H1 (cell line): Measurements from ENCODE around the gene DUSP1. TPM values are rescaled to one million over a fixed set of nuclear protein-coding genes. Genes with fewer than 3 reads are reported as not detected.

ENCODE experiments used
- CTCF ChIA-PET: fragments of 300-600 bp; sonication (Branson Sonifier 250); formaldehyde crosslinking; loops from one replicate; lab custom pipeline; 2021; ENCODE audit not compliant: partially characterized antibody; lab: Charles Lee
- POLR2A ChIA-PET: fragments of 300-600 bp; sonication (Branson Sonifier 250); formaldehyde crosslinking; loops from one replicate; lab custom pipeline; 2021; ENCODE audit warnings: inconsistent platforms; ENCODE audit not compliant: partially characterized antibody; lab: Charles Lee
- DNase-seq, 2 experiments: peaks; one replicate each; pipeline versions ENCODE4 v3.0.0 to v3.0.0-alpha.2; 2010 to 2022; ENCODE audit warnings: low spot score in 2 of 2, low read depth in 1 of 2, mixed read lengths in 1 of 2
- FAIRE-seq: peaks from 2 replicates; lab custom pipeline; 2011; peaks lifted over from hg19 to GRCh38; lab: Jason Lieb, UNC
- H2AFZ ChIP-seq: 2 replicates; pipeline ENCODE4 v1.8.1; 2012; ENCODE audit warnings: low read length, inconsistent platforms
- H2AK5ac ChIP-seq: 2 replicates; pipeline ENCODE4 v1.6.1; 2013; ENCODE audit warnings: low read depth, low read length
- H2BK120ac ChIP-seq: replicated peaks from 2 replicates; pipeline ENCODE3; 2013; ENCODE audit warnings: low read depth, low read length, inconsistent platforms
- H2BK12ac ChIP-seq: 2 replicates; pipeline ENCODE4 v1.6.1; 2013; ENCODE audit warnings: low read depth, low read length
- H2BK15ac ChIP-seq: 2 replicates; pipeline ENCODE4 v1.6.1; 2013; ENCODE audit warnings: low read length
- H2BK20ac ChIP-seq: 2 replicates; pipeline ENCODE4 v1.6.1; 2013; ENCODE audit warnings: low read length
- H2BK5ac ChIP-seq: 2 replicates; pipeline ENCODE4 v1.6.1; 2013; ENCODE audit warnings: low read depth, low read length
- H3K14ac ChIP-seq: 2 replicates; pipeline ENCODE4 v1.6.1; 2013; ENCODE audit warnings: inconsistent platforms; ENCODE audit not compliant: insufficient read length
- H3K18ac ChIP-seq: 2 replicates; pipeline ENCODE4 v1.6.1; 2013; ENCODE audit warnings: low read length; ENCODE audit errors: extremely low read depth
- H3K23ac ChIP-seq: 2 replicates; pipeline ENCODE4 v1.6.1; 2013; ENCODE audit warnings: inconsistent platforms; ENCODE audit not compliant: insufficient read length
- H3K23me2 ChIP-seq: 2 replicates; pipeline ENCODE4 v1.6.1; 2013; ENCODE audit warnings: low read depth, low read length
- H3K27ac ChIP-seq: 2 replicates; pipeline ENCODE4 v1.6.1; 2011; ENCODE audit warnings: low read depth, low read length, inconsistent platforms
- H3K27me3 ChIP-seq, 4 experiments: replicated peaks in 1 of 4; 1 replicate in 1 of 4; 2 replicates in 3 of 4; pipeline versions ENCODE4 v1.6.1 to v1.8.1; 2011 to 2013; ENCODE audit warnings: low read length in 3 of 4, mild to moderate bottlenecking in 3 of 4, inconsistent platforms in 2 of 4, mixed read lengths in 2 of 4, moderate library complexity in 1 of 4; ENCODE audit not compliant: control insufficient read depth in 3 of 4, insufficient read depth in 3 of 4; ENCODE audit errors: extremely low read depth in 1 of 4
- H3K36me3 ChIP-seq, 4 experiments: 2 replicates each; pipeline versions ENCODE4 v1.6.1 to v1.8.1; 2011 to 2013; ENCODE audit warnings: mild to moderate bottlenecking in 4 of 4, low read length in 3 of 4, moderate library complexity in 2 of 4, control low read depth in 1 of 4, inconsistent platforms in 1 of 4; ENCODE audit not compliant: insufficient read depth in 4 of 4, control insufficient read depth in 2 of 4
- H3K4ac ChIP-seq: replicated peaks from 2 replicates; pipeline ENCODE3; 2013; ENCODE audit warnings: low read length, low read depth, mixed read lengths, inconsistent platforms; ENCODE audit not compliant: insufficient read length
- H3K4me1 ChIP-seq, 4 experiments: replicated peaks in 1 of 4; 1 replicate in 1 of 4; 2 replicates in 3 of 4; pipeline versions ENCODE4 v1.6.1 to v1.8.1; 2011 to 2013; ENCODE audit warnings: low read length in 3 of 4, inconsistent platforms in 2 of 4, mixed read lengths in 1 of 4; ENCODE audit not compliant: insufficient read depth in 4 of 4, control insufficient read depth in 3 of 4
- H3K4me2 ChIP-seq, 2 experiments: 2 replicates each; pipeline versions ENCODE4 v1.6.1 to v1.8.1; 2011 to 2013; ENCODE audit warnings: low read depth in 2 of 2, low read length in 2 of 2, control low read depth in 1 of 2, inconsistent platforms in 1 of 2, mild to moderate bottlenecking in 1 of 2; ENCODE audit not compliant: insufficient read depth in 1 of 2
- H3K4me3 ChIP-seq, 4 experiments: fragments of 200-600, 300-600 bp in 1 of 4; sonication (generic), shearing (Covaris generic), sonication (Bioruptor Twin) in 1 of 4; 2 replicates each; pipeline versions ENCODE4 v1.5.1 to v1.8.1; 2011 to 2016; ENCODE audit warnings: low read length in 4 of 4, low read depth in 3 of 4, control low read depth in 2 of 4, inconsistent platforms in 2 of 4, mild to moderate bottlenecking in 2 of 4, mixed read lengths in 1 of 4, moderate library complexity in 1 of 4; ENCODE audit not compliant: insufficient read depth in 2 of 4; ENCODE audit errors: extremely low read depth in 1 of 4
- H3K56ac ChIP-seq: replicated peaks from 2 replicates; pipeline ENCODE3; 2013; ENCODE audit warnings: low read depth, mild to moderate bottlenecking, mixed read lengths, low read length, inconsistent platforms; ENCODE audit not compliant: insufficient read length
- H3K79me1 ChIP-seq: 2 replicates; pipeline ENCODE4 v1.6.1; 2013; ENCODE audit warnings: low read depth, low read length, control low read depth
- H3K79me2 ChIP-seq, 2 experiments: 2 replicates each; pipeline versions ENCODE4 v1.6.1 to v1.8.1; 2012 to 2013; ENCODE audit warnings: low read length in 2 of 2, mild to moderate bottlenecking in 2 of 2, inconsistent platforms in 1 of 2; ENCODE audit not compliant: insufficient read depth in 2 of 2, control insufficient read depth in 1 of 2
- H3K9ac ChIP-seq, 4 experiments: replicated peaks in 1 of 4; 1 replicate in 1 of 4; 2 replicates in 3 of 4; pipeline versions ENCODE4 v1.6.1 to v1.8.1; 2011 to 2013; ENCODE audit warnings: low read depth in 3 of 4, low read length in 3 of 4, control low read depth in 2 of 4, mild to moderate bottlenecking in 2 of 4, moderate library complexity in 2 of 4, inconsistent platforms in 1 of 4; ENCODE audit errors: extremely low read depth in 1 of 4
- H3K9me3 ChIP-seq, 2 experiments: 2 replicates each; pipeline versions ENCODE4 v1.6.1 to v1.8.1; 2012 to 2013; ENCODE audit warnings: mild to moderate bottlenecking in 2 of 2, moderate library complexity in 2 of 2, control low read depth in 1 of 2, inconsistent platforms in 1 of 2, low read depth in 1 of 2, low read length in 1 of 2, mixed read lengths in 1 of 2; ENCODE audit not compliant: insufficient read depth in 2 of 2
- H4K20me1 ChIP-seq, 2 experiments: replicated peaks in 1 of 2; 2 replicates each; pipeline versions ENCODE3 to v1.8.1; 2011 to 2013; ENCODE audit warnings: inconsistent platforms in 2 of 2, low read length in 2 of 2, mild to moderate bottlenecking in 1 of 2; ENCODE audit not compliant: insufficient read depth in 2 of 2, control insufficient read depth in 1 of 2
- H4K5ac ChIP-seq: 2 replicates; pipeline ENCODE4 v1.6.1; 2013; ENCODE audit warnings: low read length, low read depth, mixed read lengths, inconsistent platforms; ENCODE audit not compliant: insufficient read length
- H4K8ac ChIP-seq: 2 replicates; pipeline ENCODE4 v1.8.0; 2013; ENCODE audit warnings: mild to moderate bottlenecking, moderate library complexity, low read length, inconsistent platforms; ENCODE audit not compliant: insufficient read depth; ENCODE audit errors: extremely low read depth
- H4K91ac ChIP-seq: replicated peaks from 2 replicates; pipeline ENCODE3; 2013; ENCODE audit warnings: low read length, mixed read lengths, inconsistent platforms; ENCODE audit not compliant: insufficient read length
- CBX8 ChIP-seq: fragments of 300-800, 300-1000 bp; sonication (generic); IDR thresholded peaks from 2 replicates; pipeline ENCODE4 v1.7.1; 2016; ENCODE audit warnings: low read depth, low read length, borderline replicate concordance
- GTF2F1 ChIP-seq: IDR thresholded peaks from 2 replicates; pipeline ENCODE4 v1.6.1; 2012; ENCODE audit warnings: low read depth, low read length, improper control_type of control experiment, borderline replicate concordance
- KDM4A ChIP-seq: IDR thresholded peaks from one replicate; pipeline ENCODE4 v1.7.1; 2012; ENCODE audit warnings: low read depth, mild to moderate bottlenecking, moderate library complexity, low read length, inconsistent platforms; ENCODE audit not compliant: severe bottlenecking
- PHF8 ChIP-seq: fragments of 200-600 bp; sonication (generic); conservative IDR thresholded peaks from 2 replicates; pipeline ENCODE4 v1.7.1; 2012; ENCODE audit warnings: low read depth, mild to moderate bottlenecking, inconsistent platforms, low read length, moderate library complexity
- TCF12 ChIP-seq: IDR thresholded peaks from 2 replicates; pipeline ENCODE4 v1.6.1; 2011; ENCODE audit warnings: low read depth, mild to moderate bottlenecking, low read length
- WGBS, 2 experiments: shearing (Covaris generic) in 1 of 2; methylation state at CpG; one replicate each; pipeline versions ENCODE4 v1.1.6 to v1.1.7; 2013 to 2015; ENCODE audit warnings: low lambda C conversion rate in 2 of 2, mixed read lengths in 2 of 2, inconsistent platforms in 1 of 2, low coverage in 1 of 2, missing lambda C conversion rate in 1 of 2; ENCODE audit not compliant: insufficient replicate concordance in 2 of 2, insufficient coverage in 1 of 2, insufficient read length in 1 of 2; ENCODE audit errors: extremely low coverage in 1 of 2, missing lambda C conversion rate in 1 of 2; 5-methylcytosine and 5-hydroxymethylcytosine counted together
- polyA plus RNA-seq, 7 experiments: library from polyadenylated mRNA; depleted of rRNA in 3 of 7; stranded (reverse) in 5 of 7; unstranded in 2 of 7; fragments of >200 nt in 5 of 7; fragments of 200-250 nt in 2 of 7; gene quantifications; 1 replicate in 5 of 7; 2 replicates in 1 of 7; 4 replicates in 1 of 7; pipeline versions ENCODE4 v1.2.1 to v1.2.3, GENCODE V29; 2011 to 2013; ENCODE audit warnings: missing spikeins in 2 of 7, mixed read lengths in 2 of 7
- total RNA-seq: library from RNA; stranded (reverse); fragmentation: NEBNext Ultra II Directional; extraction: Animal tissue kit (Norgen Biotek cat#: 25700); gene quantifications from 2 replicates; pipeline ENCODE4 v1.2.1, GENCODE V29; 2021
- TF ChIP-seq, protein P1 (sequence below): IDR thresholded peaks from 2 replicates; pipeline ENCODE4 v1.6.1; 2012; ENCODE audit warnings: inconsistent platforms
- TF ChIP-seq, protein P2 (sequence below): IDR thresholded peaks from 2 replicates; pipeline ENCODE4 v1.6.1; 2012; ENCODE audit warnings: low read length, inconsistent platforms
- TF ChIP-seq, protein P3 (sequence below): IDR thresholded peaks from 2 replicates; pipeline ENCODE4 v1.6.1; 2012; ENCODE audit warnings: inconsistent platforms

Gene DUSP1
- total and polyA plus RNA-seq, 2 of the 8 experiments (the other 6 are each of a cell fraction or from before 2014, with no cell fraction given), result 6.5 to 11.7 TPM

DNA sequence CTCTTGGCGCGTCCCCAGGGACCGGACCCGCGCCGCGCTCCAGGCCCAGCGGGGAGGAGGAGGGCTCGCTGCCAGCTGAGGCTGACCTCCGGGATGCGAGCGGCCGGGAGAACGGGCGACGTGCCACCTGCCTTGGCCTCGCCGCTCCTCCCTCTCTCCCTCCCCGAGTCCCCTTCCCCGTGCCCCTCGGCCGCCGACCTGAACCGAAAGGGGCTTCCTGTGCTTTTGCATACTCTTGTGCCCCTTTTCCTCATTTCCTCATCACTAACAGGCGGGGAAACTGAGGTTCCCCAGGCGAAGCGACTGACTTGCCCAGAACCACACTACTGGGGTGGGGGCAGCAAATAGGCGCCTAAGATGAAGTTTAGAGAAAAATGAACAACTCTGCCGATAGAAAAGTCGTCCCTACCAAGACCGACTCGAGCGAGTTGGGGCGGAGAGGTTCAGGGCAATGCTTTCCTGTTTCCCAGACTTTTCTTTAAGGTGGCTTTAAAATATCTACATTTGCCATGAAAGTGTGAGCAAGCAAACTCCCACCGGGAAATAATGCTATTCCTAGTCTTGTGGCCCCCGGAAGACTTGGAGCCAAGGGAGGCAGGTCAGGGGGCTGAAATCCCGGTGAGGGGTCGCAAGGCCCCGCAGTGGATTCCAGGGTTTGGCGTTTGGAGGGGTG lies 580 bp upstream of the DUSP1 start:
- Histone ChIP-seq H3K14ac (no peak overlapping the region), H4K91ac (peak overlapping the region; percentile 33), H3K4ac (no peak overlapping the region), H4K5ac (no peak overlapping the region), H3K9ac (peak overlapping the region; percentile 35 to 98 (median 74)), H3K23me2 (peaks cover 13% of the 10 kb centered on the region), H4K20me1 (peaks cover 2 to 14% of the 10 kb centered on the region in 2 experiments), H2BK12ac (0 out of 2 replicates have a peak overlapping the region, but pooled peaks have one; percentile 68), H2BK20ac (no peak overlapping the region), H2BK120ac (no peak overlapping the region), H3K4me2 (peak overlapping the region; percentile 77 to 96), H2AK5ac (no peak overlapping the region), H3K27ac (no peak overlapping the region), H2BK15ac (no peak overlapping the region), H3K4me3 (peak overlapping the region; percentile 53 to 81 (median 61)), H4K8ac (peak overlapping the region; percentile 58), H2BK5ac (no peak overlapping the region), H2AFZ (0 out of 2 replicates have a peak overlapping the region, but pooled peaks have one; percentile 7), H3K27me3 (peaks cover 0 to 23% (median 15%) of the 10 kb centered on the region in 4 experiments; a peak in 6 of 7 replicates), H3K4me1 (peaks cover 3 to 14% (median 5%) of the 10 kb centered on the region in 4 experiments; a peak in 5 of 7 replicates), H3K79me1 (no peaks in the 10 kb centered on the region; the same call in 1 of the 2 replicates), H3K56ac (no peak overlapping the region), H3K23ac (peak overlapping the region; percentile 9), H3K9me3 (no peaks in the 10 kb centered on the region), H3K18ac (peak overlapping the region; percentile 66; the same call in 1 of the 2 replicates), H3K36me3 (peaks cover 0 to 15% (median 6%) of the 10 kb centered on the region in 4 experiments; a peak in 4 of 8 replicates), H3K79me2 (peaks cover 0 to 14% of the 10 kb centered on the region in 2 experiments; a peak in 2 of 4 replicates)
- no peak for DNase-seq
- ChIA-PET CTCF (interaction anchor here (0.6 to 6.3 kb wide), 44 partner anchors 12 to 765 kb away, joined by 3 to 50 read pairs (median 4); partner anchors contain the start of genes ERGIC1 and FBXW11), POLR2A (interaction anchor here (0.6 to 5.0 kb wide), 41 partner anchors 9 to 348 kb away, joined by 3 to 45 read pairs (median 4); partner anchors contain the start of gene ERGIC1)
- 0% methylated on average over 17 of the region's 40 CpGs; no CpG with 5 or more reads in 1 of the 2 experiments for WGBS, 2 experiments
- FAIRE-seq, result no peak
- TF ChIP-seq PHF8 (no peak), CBX8 (no peak), TCF12 (no peak), KDM4A (peak; percentile 41), GTF2F1 (no peak)
- TF ChIP-seq, protein P1, sequence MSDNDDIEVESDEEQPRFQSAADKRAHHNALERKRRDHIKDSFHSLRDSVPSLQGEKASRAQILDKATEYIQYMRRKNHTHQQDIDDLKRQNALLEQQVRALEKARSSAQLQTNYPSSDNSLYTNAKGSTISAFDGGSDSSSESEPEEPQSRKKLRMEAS, result peak; percentile 58; the same call in 1 of the 2 replicates
- TF ChIP-seq, protein P2, sequence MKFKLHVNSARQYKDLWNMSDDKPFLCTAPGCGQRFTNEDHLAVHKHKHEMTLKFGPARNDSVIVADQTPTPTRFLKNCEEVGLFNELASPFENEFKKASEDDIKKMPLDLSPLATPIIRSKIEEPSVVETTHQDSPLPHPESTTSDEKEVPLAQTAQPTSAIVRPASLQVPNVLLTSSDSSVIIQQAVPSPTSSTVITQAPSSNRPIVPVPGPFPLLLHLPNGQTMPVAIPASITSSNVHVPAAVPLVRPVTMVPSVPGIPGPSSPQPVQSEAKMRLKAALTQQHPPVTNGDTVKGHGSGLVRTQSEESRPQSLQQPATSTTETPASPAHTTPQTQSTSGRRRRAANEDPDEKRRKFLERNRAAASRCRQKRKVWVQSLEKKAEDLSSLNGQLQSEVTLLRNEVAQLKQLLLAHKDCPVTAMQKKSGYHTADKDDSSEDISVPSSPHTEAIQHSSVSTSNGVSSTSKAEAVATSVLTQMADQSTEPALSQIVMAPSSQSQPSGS, result no peak
- TF ChIP-seq, protein P3, sequence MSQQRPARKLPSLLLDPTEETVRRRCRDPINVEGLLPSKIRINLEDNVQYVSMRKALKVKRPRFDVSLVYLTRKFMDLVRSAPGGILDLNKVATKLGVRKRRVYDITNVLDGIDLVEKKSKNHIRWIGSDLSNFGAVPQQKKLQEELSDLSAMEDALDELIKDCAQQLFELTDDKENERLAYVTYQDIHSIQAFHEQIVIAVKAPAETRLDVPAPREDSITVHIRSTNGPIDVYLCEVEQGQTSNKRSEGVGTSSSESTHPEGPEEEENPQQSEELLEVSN, result peak; percentile 57; the same call in 1 of the 2 replicates
